Measurements from ENCODE around the gene ACTL9.
"Not testable (repeated sequence)": the region's sequence is repeated elsewhere in the genome, so short reads cannot be mapped to it uniquely, and the experiment has no call there.

ACTL9 gene

GRCh38 chr19:8698433-8699063, at the start of gene ACTL9:
TSS of gene ACTL9 (minus strand) at chr19:8698795. CDS start at chr19:8698701, 94 bp downstream.
- no peak for DNase-seq

- DNase-seq: not testable (repeated sequence)
Measured at GRCh38 chr19:8739291-8740065, 40.9 kb upstream of the ACTL9 start.

GRCh38 chr19:8738377-8738776, 39.8 kb upstream of the ACTL9 start:
- no peak for DNase-seq

- no peak for DNase-seq
Measured at GRCh38 chr19:8731428-8732169, 33.0 kb upstream of the ACTL9 start.

GRCh38 chr19:8724276-8724675, 25.7 kb upstream of the ACTL9 start:
- no peak for DNase-seq

GRCh38 chr19:8722032-8722431, 23.4 kb upstream of the ACTL9 start:
- DNase-seq: no peak

GRCh38 chr19:8721334-8721733, 22.7 kb upstream of the ACTL9 start, which contains the start of gene OR2Z1:
TSS of gene OR2Z1 (plus strand) at chr19:8721634. CDS start at chr19:8731029, 9,395 bp downstream.
- DNase-seq: no peak

- not testable (repeated sequence) for DNase-seq
Measured at GRCh38 chr19:8710337-8710736, 11.7 kb upstream of the ACTL9 start.

- no peak for DNase-seq
Measured at GRCh38 chr19:8705742-8706141, 7.1 kb upstream of the ACTL9 start.

- DNase-seq: not testable (repeated sequence)
Measured at GRCh38 chr19:8705304-8705703, 6.7 kb upstream of the ACTL9 start.

GRCh38 chr19:8703223-8703622, 4.6 kb upstream of the ACTL9 start:
- DNase-seq: no peak

- DNase-seq: peak; percentile 49 to 54
Measured at GRCh38 chr19:8702350-8702749, 3.8 kb upstream of the ACTL9 start.

- no peak for DNase-seq
Measured at GRCh38 chr19:8700956-8701355, 2.4 kb upstream of the ACTL9 start.

- DNase-seq: no peak
Measured at GRCh38 chr19:8699908-8700307, 1.3 kb upstream of the ACTL9 start.

GRCh38 chr19:8697671-8698432, 743 bp downstream of the ACTL9 start:
- DNase-seq: peak in 1 of 2 donors; percentile 13

GRCh38 chr19:8696993-8697392, 1.6 kb downstream of the ACTL9 start:
- peak in 1 of 2 donors; percentile 39 for DNase-seq

GRCh38 chr19:8695911-8696310, 2.7 kb downstream of the ACTL9 start:
- DNase-seq: no peak

GRCh38 chr19:8695501-8695900, 3.1 kb downstream of the ACTL9 start:
- no peak for DNase-seq

- DNase-seq: no peak
Measured at GRCh38 chr19:8690753-8691539, 7.6 kb downstream of the ACTL9 start.

GRCh38 chr19:8688930-8689329, 9.7 kb downstream of the ACTL9 start:
- no peak for DNase-seq

- no peak for DNase-seq
Measured at GRCh38 chr19:8686549-8686948, 12.0 kb downstream of the ACTL9 start.
